Heart right ventricle (tissue), 16 donors: ENCODE results near the gene DNER. TPM values are rescaled to one million over a fixed set of nuclear protein-coding genes. Genes with fewer than 3 reads are reported as not detected.

Source experiments
- ATAC-seq, 8 donors: fragments of 200-7000 bp; cut with Tn5 transposase; one replicate each; pipeline ENCODE4 v1.9.1; 2020; ENCODE audit warnings: mild to moderate bottlenecking in 8 of 8, moderate library complexity in 8 of 8, moderate number of reproducible peaks in 1 of 8
- DNase-seq, 2 donors: peaks; one replicate each; pipeline ENCODE4 v3.0.0-alpha.2; 2020
- H3K27ac ChIP-seq, 10 donors: fragments of 200-600 bp; sonication (generic) in 2 of 10; one replicate each; pipeline versions ENCODE4 v1.5.0 to v1.8.0; 2020 to 2022; ENCODE audit warnings: mild to moderate bottlenecking in 3 of 10
- H3K27me3 ChIP-seq, 7 donors: fragments of 200-600 bp; one replicate each; pipeline ENCODE4 v1.8.0; 2021 to 2022; ENCODE audit warnings: mild to moderate bottlenecking in 2 of 7
- H3K36me3 ChIP-seq, 9 donors: fragments of 200-600 bp; sonication (generic) in 1 of 9; one replicate each; pipeline versions ENCODE4 v1.5.0 to v1.8.0; 2020 to 2022; ENCODE audit warnings: mild to moderate bottlenecking in 2 of 9
- H3K4me1 ChIP-seq, 9 donors: fragments of 200-600 bp; sonication (generic) in 1 of 9; one replicate each; pipeline versions ENCODE4 v1.5.0 to v1.8.0; 2020 to 2022; ENCODE audit warnings: mild to moderate bottlenecking in 4 of 9
- H3K4me3 ChIP-seq, 10 donors: fragments of 200-600 bp; sonication (generic) in 2 of 10; one replicate each; pipeline versions ENCODE4 v1.5.0 to v1.8.0; 2020 to 2022; ENCODE audit warnings: mild to moderate bottlenecking in 7 of 10, moderate library complexity in 2 of 10
- H3K9me3 ChIP-seq, 11 donors: fragments of 200-600 bp in 10 of 11; sonication (generic) in 2 of 11; one replicate each; pipeline versions ENCODE4 v1.5.0 to v1.8.0; 2013 to 2022; ENCODE audit warnings: mild to moderate bottlenecking in 2 of 11, control low read depth in 1 of 11, moderate library complexity in 1 of 11
- WGBS, 2 donors: extraction: QIAGEN DNeasy Blood & Tissue Kit; methylation state at CpG; one replicate each; pipeline ENCODE4 v1.1.7; 2013; ENCODE audit warnings: inconsistent platforms in 1 of 2; 5-methylcytosine and 5-hydroxymethylcytosine counted together
- intact Hi-C, 10 donors: fragments of 100-400 bp; cut with DNase I; formaldehyde crosslinking; loops; one replicate each; pipeline versions ENCODE4 v1.11.1 to v1.14.2; 2022
- polyA plus RNA-seq, 2 donors: library from polyadenylated mRNA; stranded (reverse); fragments of 200-250 nt; gene quantifications; one replicate each; pipeline ENCODE4 v1.2.3, GENCODE V29; 2013
- total RNA-seq, 10 donors: library from RNA; stranded (reverse); fragmentation: NEBNext Ultra II Directional in 3 of 10; extraction: Animal tissue kit (Norgen Biotek cat#: 25700) in 3 of 10; gene quantifications; one replicate each; pipeline versions ENCODE4 v1.2.1 to v1.2.4, GENCODE V29; 2021 to 2023
- TF ChIP-seq, protein P1 (sequence below), 9 donors: fragments of 200-600 bp; sonication (generic) in 2 of 9; IDR thresholded peaks; one replicate each; pipeline versions ENCODE4 v1.5.0 to v1.8.0; 2021 to 2022; ENCODE audit warnings: antibody characterized with exemption in 9 of 9, mild to moderate bottlenecking in 5 of 9, moderate library complexity in 1 of 9
- donor health status: Arrhythmogenic right ventricular cardiomyopathy.
- donor health status: ischemic (EF 13 %, LVEDD 7.1; RV severe dilation, severe dysfunction).
- donor health status: healthy with polysubstance abuse.
- donor health status: DM: no; HTN: yes; CAD: no.
- donor health status: DM: no; HTN: no; CAD: no.
- donor health status: ischemic (EF 25% LVEDD 6.9; RV normal size, moderate dysfunction).
- donor health status: ischemic (EF 25% LVEDD 5.7; RV mildly dilated, moderate dysfunction).
- donor health status: healthy.
- donor health status: DM: yes; HTN: yes; CAD: no.
- donor health status: Ischemic cardiomyopathy.
- donor health status: ischemic (EF 35%, LVEDD 5.7; RV mildly dilated, moderate dysfunction).
- donor health status: nonischemic (EF 11% LVEDD 7.7; RV severe dilation, severe dysfunction).
- donor health status: DM: yes; HTN: yes; CAD: no.
- donor health status: PGD.
- donor health status: ischemic (EF 29% LVEDD 5.4; RV normal size, mild dysfunction).
- donor health status: nonischemic (EF 23%, LVEDD 6.1; RV moderate dilation, normal function).

DNER gene
- total and polyA plus RNA-seq, 12 donors: 0.13 to 1.8 (median 0.69) TPM; not detected in 2

DNA sequence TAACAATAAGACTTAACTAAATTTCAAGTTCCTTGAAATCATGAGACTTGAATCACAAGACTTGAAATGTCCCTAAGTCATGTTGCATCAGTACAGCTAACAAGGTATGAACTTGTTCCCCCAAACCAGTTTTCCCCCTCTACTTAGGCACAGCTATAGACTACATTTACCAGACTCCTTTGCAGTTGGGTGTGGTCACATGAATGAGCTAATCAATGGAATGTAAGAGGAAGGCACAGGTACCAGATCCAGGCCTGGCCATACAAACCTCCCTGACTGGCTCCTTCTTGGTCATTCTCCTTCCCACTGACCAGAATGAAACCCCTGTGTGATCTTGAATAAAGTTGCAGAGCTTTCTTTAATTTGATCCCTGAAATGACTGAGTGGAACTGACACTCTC is 77.8 kb downstream of the DNER start:
- Histone ChIP-seq H3K9me3 (no peaks in the 10 kb centered on the region), H3K27me3 (peaks cover 0 to 36% (median 15%) of the 10 kb centered on the region in 7 donors), H3K4me1 (no peaks in the 10 kb centered on the region), H3K27ac (no peak overlapping the region), H3K36me3 (no peaks in the 10 kb centered on the region), H3K4me3 (no peak overlapping the region)
- no peak for ATAC-seq
- intact Hi-C loops: no loop called here
- DNase-seq: no peak
- TF ChIP-seq, protein P1, sequence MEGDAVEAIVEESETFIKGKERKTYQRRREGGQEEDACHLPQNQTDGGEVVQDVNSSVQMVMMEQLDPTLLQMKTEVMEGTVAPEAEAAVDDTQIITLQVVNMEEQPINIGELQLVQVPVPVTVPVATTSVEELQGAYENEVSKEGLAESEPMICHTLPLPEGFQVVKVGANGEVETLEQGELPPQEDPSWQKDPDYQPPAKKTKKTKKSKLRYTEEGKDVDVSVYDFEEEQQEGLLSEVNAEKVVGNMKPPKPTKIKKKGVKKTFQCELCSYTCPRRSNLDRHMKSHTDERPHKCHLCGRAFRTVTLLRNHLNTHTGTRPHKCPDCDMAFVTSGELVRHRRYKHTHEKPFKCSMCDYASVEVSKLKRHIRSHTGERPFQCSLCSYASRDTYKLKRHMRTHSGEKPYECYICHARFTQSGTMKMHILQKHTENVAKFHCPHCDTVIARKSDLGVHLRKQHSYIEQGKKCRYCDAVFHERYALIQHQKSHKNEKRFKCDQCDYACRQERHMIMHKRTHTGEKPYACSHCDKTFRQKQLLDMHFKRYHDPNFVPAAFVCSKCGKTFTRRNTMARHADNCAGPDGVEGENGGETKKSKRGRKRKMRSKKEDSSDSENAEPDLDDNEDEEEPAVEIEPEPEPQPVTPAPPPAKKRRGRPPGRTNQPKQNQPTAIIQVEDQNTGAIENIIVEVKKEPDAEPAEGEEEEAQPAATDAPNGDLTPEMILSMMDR (IDR thresholded peaks at IDR 0.05): no peak

DNA sequence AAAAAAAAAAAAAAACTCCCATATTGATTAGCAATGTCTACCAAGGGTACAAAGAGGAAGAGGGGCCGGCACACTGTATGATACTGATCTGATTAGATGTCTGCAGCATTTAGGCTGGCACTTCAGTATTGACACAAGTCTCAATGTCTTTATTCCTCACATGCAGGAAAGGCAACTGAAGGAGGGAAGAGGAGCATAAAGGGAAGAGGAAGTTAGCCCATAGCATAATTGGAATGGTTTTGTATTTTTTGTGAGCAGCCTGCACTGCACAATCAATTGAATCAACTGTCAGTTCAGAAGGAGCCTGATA is 79.0 kb downstream of the DNER start:
- DNase-seq (no peak), ATAC-seq (no peak)
- no peaks in the 10 kb centered on the region for H3K4me1 ChIP-seq
- no peaks in the 10 kb centered on the region for H3K36me3 ChIP-seq
- intact Hi-C loops: no loop called here
- WGBS, 2 donors: 49 to 72% methylated on average over 1 of the region's 1 CpG
- peaks cover 0 to 47% (median 22%) of the 10 kb centered on the region in 7 donors for H3K27me3 ChIP-seq
- no peaks in the 10 kb centered on the region for H3K9me3 ChIP-seq
- no peak overlapping the region for H3K4me3 ChIP-seq
- H3K27ac ChIP-seq: no peak overlapping the region
- TF ChIP-seq, protein P1 (IDR thresholded peaks at IDR 0.05): no peak

DNA sequence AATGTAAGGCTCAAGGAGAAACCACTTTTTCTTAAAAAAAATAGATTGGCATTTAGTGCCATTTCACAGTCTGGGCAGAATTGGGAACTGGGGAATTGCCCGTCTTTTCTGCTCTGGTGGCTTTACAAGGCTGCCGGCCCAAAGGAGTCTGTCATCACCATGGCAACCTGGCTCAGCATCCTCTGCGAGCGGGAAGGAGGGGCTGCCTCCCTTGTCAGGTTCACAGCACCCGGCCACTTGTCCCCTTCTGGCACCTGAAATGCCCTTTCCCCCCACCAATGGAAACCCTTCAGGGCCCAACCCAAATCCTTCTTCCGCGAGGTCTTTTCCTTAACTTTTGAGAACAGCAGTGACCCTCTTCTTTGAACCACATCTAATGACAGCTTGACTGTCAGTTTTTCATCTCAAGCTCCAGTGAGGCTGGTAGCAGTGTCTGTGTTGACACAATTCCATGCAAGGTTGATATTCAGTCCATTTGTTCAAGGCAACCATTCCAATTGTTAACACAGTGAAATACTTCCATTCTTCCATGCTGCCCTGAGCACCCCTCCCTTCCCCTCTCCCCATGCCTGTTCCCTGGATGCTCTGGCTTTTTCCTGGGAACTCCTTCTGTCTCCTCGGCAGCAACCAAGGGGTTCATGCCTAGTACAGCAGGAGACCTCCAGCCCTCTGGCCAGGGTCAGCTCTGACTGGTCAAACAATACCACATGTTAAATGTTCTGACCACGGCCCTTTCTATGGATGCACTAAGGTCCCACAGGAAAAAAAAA is 79.6 kb downstream of the DNER start:
- intact Hi-C loops: no loop called here

DNA sequence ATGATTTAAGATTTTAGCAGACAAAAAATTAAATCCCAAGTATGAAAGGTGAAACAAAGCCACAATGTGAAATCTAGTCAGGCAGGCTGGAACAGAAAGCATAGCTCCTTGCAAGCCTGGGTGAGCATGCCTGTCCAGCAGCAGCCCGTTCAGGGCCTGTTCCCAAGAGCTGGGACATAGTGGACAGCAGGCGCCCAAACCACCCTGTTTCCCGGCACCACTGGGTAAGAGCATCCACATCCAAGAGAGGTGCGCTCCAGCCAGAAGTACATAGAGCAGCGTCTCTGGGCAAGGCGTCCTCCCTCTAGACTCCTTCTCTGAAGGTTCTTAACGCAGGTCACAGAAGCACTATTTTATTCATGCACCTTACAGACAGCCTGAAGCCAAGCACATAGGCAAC is 80.8 kb downstream of the DNER start:
- intact Hi-C loops: no loop called here
- ATAC-seq: no peak
- Histone ChIP-seq H3K4me3 (no peak overlapping the region), H3K4me1 (no peaks in the 10 kb centered on the region), H3K9me3 (no peaks in the 10 kb centered on the region), H3K36me3 (no peaks in the 10 kb centered on the region), H3K27me3 (peaks cover 0 to 46% (median 24%) of the 10 kb centered on the region in 7 donors), H3K27ac (no peak overlapping the region)
- DNase-seq: no peak
- TF ChIP-seq, protein P1 (IDR thresholded peaks at IDR 0.05): no peak
- WGBS, 2 donors: 64 to 66% methylated on average over 7 of the region's 7 CpGs

More for the DNA sequence above, 79.6 kb downstream of the DNER start:
- Histone ChIP-seq H3K9me3 (no peaks in the 10 kb centered on the region), H3K27ac (no peak overlapping the region), H3K36me3 (no peaks in the 10 kb centered on the region), H3K4me3 (no peak overlapping the region), H3K4me1 (no peaks in the 10 kb centered on the region), H3K27me3 (peaks cover 0 to 49% (median 24%) of the 10 kb centered on the region in 7 donors)
- TF ChIP-seq, protein P1 (IDR thresholded peaks at IDR 0.05): no peak
- DNase-seq (no peak), ATAC-seq (no peak)
- 40% methylated on average over 9 of the region's 9 CpGs for WGBS, 2 donors
